ENCODE results near the gene MILR1. TPM values are rescaled to one million over a fixed set of nuclear protein-coding genes. Genes with fewer than 3 reads are reported as not detected.

MILR1 gene
- total RNA-seq, 1 donor from 2014 or later, result 3.4 TPM

DNA sequence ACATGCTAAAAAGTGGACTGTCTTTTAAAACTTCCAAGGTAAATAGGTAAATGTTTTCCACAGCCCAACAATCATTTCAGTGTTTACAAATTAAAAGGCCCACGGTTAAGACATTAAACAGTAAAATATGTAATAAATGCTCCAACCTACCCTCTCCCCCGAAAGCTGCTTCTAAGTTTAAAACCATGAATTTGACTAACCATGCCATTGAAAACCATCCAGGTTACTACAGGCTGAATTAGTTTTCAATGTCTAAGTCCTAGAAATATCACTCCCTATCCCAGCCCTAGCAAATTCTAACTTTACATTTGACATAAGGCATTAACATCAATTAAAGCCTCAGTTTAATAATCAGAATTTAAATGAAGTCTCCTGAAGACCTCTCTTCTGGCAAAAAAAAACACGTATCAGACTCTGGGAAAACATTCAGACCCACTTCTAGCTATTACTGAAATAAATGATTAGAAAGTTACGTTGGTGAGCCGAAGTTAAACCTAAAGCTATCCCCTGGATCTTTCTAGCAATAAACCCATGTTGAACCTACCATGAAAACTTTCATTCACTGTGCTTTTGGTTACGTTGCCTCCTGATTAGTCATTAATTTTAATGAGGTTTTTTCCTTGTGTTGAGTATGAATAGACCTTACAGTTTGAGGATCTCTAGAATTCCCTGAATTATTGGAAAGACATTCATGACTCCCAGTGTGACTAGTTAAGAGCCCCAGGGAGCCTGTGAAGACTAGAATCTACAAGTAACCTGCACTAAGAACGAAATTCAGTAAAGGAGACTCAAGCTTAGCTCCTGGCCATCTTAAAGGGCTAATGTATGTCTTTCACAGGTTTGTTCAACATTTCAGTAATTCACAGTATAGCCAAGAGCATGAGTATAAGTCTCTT lies 49.6 kb downstream of the MILR1 start:
- ATAC-seq (no peak), DNase-seq (no peak)
- intact Hi-C loops (cut with micrococcal nuclease), result no loop called here

DNA sequence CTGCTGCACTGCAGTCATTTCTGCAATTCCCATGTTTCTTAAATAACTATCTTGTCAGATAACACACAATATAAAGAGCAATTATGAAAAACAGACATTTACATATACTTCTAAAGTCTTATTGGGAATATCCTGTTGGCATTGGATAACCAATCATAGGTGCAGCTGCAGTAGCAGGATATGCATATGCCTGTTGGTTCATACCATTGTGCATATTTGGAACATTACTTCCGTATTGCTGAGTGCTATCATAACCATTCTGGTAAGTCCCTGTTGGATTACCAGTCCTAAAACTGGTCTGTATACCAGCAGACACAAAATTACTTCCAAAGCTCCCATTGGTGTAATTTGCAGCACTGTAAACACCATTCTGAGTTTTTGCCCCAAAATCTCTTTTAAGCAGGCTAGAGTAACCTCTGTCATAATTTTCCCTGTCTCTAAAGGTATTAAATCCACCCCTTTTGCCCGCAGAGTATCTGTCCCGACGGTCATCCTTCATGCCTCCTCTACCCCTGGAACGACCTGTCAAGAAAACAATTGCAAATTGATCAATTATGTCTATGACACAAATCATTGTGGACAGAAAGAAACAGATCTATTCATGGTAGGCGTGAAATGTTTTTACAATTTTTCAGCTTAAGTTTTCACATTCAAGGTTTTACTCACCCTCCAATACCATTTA lies 51.0 kb downstream of the MILR1 start:
- DNase-seq, result no peak
- ATAC-seq, result no peak
- intact Hi-C loops (cut with micrococcal nuclease), result no loop called here

DNA sequence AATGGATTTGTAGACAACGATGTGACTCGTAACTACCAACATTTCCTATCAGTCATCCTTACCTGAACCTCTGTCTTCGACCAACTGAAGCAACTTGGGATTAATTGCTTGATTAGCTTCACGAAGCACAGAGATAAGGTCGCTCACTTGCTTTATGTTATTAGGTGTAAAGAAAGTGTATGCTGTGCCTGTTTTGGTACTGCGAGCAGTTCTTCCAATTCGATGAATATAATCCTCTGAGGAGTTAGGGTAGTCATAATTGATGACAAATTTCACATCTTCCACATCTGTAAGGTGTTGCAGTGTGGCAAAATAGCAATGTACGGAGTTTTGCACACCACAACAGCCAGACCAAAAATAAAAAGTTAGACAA lies 51.6 kb downstream of the MILR1 start:
- ATAC-seq, result no peak
- intact Hi-C loops (cut with micrococcal nuclease), result no loop called here
- DNase-seq, result no peak

DNA sequence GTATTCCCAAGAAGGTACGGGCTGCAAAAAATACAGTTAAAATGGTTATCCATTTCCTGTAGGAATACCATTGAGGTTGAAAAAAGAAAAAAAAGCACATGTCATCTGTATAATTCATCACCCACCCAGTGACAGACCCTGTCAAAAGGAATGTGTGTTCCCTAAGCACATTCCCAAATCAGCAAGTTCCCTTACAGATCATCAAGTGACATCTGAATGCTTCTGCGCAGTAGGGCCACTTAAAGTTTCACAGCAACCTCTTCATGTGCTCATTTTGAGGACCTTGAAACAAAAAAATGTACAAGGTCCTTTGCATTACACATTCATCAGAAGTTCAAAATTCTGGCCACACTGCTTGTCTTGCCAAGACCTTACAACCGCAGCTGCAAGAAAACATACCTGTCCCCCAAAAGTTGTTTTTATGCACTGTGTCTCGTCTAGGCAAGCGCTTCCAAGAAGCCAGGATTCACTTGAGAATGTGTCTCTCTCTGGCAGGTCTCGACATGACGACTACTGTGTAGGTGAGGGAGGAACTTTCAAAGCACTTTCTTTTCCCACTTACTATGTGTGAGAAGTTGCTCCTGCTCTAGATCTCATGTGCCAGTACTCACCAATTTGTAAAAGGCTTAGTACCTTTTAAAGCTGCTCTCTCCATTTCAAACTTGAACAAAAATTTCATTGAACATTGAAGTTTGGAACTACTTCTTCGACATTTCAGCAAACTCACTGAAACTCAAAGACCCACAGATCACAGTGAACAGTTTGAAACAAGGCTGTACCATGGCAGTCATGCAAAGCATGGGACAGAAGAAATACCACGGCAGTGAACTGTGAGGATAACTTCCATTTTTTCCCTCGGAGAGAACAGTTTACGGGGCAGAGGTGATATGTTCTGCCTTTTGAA lies 52.2 kb downstream of the MILR1 start:
- intact Hi-C loops (cut with micrococcal nuclease), result no loop called here
- DNase-seq (no peak), ATAC-seq (no peak)

DNA sequence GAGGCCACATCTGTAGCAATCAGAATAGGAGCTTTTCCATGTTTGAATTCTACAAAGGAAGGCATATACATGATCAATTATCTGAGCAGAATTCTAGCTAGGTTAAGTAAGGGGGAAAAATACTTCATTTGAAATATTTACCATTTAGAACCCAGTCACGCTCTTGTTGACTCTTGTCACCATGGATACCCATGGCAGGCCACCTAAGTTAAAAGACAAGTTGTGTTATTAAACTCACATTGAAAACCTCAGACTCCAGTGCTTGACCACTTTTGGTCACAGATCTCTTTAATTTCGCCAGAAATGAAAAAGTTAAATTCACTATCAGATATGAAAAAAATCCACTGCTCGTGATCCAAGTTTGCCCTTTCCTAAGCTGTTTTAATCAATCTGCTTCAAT lies 53.1 kb downstream of the MILR1 start:
- DNase-seq (no peak), ATAC-seq (no peak)
- intact Hi-C loops (cut with micrococcal nuclease), result no loop called here

DNA sequence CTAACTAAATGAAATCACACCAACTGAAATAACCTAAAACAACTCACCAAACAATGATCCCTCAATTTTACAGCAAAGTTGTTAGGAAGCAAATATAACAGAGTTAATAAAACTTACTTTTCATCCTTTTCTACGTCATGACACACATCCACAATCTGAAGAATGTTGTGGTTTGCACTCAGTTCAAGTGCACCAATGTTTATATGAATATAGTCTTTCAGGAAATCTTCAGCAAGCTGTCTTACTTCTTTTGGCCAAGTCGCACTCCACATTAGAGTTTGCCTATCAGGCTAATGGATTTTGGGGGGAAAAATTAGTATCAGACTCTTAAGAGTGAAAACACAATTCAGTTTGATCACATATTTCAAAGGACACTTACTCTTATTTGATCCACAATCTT lies 53.9 kb downstream of the MILR1 start:
- DNase-seq (no peak), ATAC-seq (no peak)
- intact Hi-C loops (cut with micrococcal nuclease), result no loop called here

DNA sequence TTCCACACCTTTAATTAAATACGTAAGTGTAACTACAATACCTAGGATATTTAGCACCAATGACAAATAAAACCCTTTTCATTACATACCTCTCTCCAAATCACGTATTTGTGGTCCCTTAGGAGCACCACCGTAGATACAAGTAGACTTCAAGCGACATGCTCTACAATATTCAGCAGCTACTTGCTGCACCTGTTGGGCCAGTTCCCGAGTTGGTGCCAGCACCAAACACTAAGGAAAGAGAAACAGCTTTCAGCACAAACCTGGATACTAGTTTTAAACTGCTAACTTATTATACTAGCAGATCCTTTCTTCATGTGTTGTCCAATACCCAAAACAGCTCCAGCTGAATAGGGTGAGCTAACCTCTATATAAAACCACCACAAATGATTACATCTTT lies 54.4 kb downstream of the MILR1 start:
- ATAC-seq, result no peak
- intact Hi-C loops (cut with micrococcal nuclease), result no loop called here
- DNase-seq, result no peak

DNA sequence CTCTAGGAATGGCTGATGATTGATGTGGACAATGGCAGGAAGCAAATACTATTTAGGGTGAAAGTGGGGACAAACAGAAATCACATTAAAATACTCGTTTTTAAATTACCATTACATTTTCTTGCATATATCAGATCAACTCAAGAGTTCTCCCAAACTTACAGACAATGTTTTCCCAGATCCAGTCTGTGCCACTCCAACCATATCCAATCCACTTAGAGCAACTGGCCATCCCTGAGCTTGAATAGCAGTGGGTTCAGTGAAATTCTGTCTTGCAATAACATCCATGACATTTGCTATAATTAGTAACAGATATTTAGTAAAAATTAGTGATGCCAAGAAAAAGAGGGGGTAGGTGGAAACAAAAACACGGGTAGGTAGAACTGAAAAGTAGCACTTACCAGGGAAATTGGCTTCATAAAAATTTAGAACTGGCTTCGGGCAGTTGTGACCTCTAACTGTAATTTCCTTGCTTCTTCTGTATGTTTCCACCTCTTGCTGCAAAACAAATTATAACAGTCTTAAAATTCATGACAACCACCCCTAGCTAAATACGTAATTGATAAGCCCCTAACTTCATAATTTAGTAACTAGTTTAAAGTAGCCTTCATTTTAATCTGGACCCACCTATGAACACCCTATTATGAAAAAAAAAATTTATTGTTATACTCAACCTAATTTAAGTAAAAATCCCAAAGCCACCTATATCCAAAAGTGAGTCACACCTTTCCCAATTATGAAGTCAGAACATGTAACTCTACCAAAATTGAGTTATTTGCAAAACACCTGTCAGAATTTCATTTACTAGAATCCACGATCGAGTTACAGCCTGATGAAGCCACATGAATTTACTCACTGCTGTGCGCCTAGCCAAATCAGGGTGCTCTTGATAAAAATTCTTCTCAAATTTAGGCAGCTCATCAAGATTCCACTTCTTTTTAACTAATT lies 55.2 kb downstream of the MILR1 start:
- intact Hi-C loops (cut with micrococcal nuclease), result no loop called here
- ATAC-seq (no peak), DNase-seq (no peak)

DNA sequence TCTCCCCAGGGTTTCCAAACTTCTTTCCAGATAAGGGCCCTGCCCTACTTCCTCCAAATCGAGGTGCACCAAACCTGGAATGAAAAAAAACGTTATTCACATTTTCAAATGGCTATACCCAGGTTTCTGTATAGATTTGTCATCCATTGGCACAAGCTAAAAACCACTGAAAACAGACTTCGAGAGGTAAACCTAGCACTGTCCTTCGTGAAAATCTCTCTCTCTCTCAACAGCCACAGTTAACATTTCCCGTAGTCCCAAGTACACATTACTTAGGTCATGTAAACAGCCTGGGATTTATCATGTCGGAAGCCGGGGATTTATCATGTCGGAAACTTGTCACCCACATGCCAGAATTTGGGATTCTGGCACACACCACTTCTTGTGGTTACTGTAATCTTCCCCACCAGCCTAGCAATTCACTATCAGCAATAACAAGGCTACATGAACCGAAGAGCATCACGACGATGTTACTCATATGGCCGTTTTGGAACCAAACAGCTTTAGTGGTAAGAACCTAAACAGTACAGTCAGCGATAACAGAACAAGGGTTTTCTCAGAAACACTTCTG lies 55.9 kb downstream of the MILR1 start:
- ATAC-seq (no peak), DNase-seq (no peak)
- intact Hi-C loops (cut with micrococcal nuclease), result no loop called here

DNA sequence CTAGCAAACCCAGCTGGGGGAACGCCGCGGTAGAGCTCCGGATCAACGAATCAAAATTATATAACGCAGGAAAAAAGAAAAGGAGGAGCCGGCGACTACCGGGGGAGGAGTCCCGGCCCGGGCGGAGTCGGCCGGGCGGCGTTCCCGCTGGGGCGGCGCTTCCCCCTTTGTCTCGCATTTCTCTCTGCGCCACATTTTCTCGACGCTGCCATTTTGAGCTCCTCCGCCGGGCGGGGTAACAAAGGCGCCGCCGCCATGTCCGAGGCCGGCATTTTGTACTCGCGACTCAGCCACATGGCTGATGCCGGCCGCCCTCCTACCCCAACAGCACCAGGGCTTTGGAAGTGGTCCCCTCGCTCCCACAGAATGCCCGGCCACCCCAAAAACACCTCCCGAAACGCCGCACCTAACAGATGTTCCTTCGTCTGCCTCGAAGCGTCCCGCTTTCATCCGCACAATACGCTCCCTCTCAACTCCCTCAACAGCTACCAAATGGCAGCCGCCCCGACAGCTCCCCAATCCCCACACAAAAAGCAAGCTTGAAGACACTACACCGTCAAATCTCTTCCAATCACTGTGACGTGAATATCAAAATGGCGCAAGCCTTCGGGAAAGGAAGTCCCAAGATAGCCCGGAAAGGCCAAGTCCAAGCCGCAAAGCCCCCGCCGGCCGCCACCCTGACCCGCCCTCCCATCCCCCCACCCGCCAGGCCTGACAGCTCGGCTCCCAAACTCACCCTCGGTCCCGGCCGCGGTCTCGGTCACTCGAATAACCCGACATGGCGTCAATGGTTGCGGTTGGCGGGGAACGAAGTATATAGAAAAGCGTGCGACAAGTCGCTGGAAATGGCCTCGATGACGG lies 56.7 kb downstream of the MILR1 start:
- DNase-seq (peak; percentile 95), ATAC-seq (peak; percentile 75)
- intact Hi-C loops (cut with micrococcal nuclease), result no loop called here

DNA sequence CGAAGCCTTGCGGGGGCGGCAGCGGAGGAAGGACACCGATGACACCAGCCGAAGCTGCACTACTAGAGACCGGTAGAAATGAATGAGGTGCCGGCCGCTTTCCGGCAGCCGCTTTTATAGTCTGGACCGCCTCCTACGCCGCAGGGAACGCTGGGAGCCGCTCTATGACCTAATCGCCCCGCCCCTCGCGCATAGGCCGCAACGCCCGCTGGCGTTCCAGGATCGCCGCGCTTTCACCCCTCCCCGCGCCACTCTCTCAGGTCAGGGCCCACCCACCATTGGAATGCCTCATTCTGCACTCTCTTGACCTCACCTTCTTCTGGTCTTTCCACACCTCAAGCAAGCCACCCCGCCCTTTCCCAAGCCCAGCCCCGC lies 57.3 kb downstream of the MILR1 start, which contains the start of gene DDX5:
Gene DDX5, minus strand, starts transcription at position 89 of the 375 bp plus-strand sequence. CDS start 170 bp downstream, outside the sequence.
- DNase-seq (peak; percentile 98), ATAC-seq (peak; percentile 84)
- intact Hi-C loops (cut with micrococcal nuclease), result no loop called here

DNA sequence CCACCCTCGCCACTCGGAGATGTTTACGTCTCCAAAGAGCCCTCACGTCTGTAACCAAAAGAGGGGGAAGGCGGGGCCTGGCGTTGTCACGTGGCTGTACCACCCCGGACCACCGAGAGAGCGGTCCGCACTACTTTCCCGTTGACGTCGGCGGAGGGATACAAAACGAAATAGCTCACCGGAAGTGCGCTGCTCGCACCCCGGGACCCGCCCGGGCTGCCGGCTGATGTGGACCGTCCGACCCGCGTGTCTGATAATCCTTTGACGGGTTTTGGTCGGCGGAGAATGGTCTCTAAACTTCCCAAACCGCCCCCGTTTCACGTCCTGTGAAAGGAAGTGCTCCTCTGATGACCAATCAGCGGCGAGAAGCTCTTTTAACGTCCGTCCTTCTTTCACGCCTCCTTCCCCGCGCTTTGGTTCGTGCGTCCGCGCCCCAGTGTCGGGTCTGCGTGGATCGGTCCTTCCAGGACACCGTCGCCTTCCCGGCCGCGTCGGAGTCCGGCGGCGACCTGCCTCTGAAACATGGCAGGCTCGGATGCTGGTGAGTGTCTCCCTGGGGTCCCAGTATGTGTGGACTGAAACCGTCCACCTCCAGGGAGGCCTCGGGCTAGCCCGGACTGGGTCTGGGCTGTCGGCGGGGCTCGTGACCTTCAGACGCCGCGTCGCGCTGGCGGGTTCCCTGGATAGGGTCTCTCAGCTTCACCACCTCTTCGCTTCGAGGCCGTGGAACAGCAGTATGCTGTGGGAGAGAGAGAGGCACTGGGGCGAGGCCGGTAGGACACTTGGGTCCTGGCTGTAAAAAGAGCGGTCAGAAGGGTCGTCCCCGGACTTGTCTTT lies 57.9 kb downstream of the MILR1 start, which contains the start of gene CEP95:
Gene CEP95, plus strand, starts transcription at position 402 of the 837 bp plus-strand sequence. Its CDS starts 121 bp downstream, at position 523.
- intact Hi-C loops (cut with micrococcal nuclease), result no loop called here
- ATAC-seq (peak; percentile 84), DNase-seq (peak; percentile 95)

DNA sequence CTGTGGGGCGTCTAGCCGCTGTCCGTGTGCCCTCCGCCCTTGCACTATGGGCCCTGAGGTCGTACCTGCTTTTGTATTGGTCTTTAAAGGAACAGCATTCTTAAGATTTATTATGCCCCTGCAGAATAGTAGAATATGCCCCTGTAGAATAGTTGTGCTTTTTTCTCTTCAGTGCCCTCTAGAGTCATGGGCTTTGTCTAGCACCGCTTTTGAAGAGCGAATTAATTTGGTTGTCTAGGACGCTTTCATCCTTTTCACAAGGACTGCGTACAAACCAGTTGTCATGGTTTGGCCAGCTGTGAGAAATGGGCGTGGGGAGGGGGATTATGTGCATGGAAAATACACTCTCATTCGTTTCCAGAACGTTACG lies 58.5 kb downstream of the MILR1 start:
- intact Hi-C loops (cut with micrococcal nuclease), result no loop called here
- DNase-seq, result no peak
- ATAC-seq, result peak; percentile 29

DNA sequence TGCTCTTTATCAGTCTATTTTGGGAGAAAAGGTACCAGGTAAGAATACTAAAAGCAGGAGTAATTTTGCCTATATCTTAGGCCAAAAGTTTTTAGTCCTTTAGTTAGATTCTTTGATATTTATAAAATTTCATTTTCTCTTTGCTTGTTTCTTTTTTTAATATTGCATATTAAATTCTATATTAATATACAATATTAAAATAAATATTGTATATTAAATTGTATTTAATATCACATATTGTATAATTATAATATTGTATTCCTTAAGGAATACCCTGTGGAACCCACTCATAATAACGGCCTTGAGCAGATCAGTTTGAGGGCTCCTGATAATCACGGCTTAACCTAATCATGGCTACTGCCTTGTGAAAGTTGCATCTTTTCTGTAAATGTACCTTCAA lies 59.8 kb downstream of the MILR1 start:
- ATAC-seq (no peak), DNase-seq (no peak)
- intact Hi-C loops (cut with micrococcal nuclease), result no loop called here

DNA sequence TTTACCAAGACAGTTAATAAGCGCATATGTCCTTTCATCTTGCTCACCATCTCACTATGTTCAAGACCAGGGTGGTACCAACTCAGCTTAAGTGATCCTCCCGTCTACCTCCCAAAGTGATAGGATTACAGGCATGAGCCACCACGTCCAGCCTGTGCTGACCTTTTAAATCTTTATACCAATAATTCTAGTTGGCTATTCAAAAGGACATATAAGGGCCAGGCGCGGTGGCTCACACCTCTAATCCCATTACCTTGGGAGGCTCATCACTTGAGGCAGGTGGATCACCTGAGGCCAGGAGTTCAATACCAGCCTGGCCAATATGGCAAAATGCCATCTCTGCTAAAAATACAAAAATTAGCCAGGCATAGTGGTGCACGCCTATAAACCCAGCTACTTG lies 60.3 kb downstream of the MILR1 start:
- ATAC-seq (no peak), DNase-seq (no peak)
- intact Hi-C loops (cut with micrococcal nuclease), result no loop called here

DNA sequence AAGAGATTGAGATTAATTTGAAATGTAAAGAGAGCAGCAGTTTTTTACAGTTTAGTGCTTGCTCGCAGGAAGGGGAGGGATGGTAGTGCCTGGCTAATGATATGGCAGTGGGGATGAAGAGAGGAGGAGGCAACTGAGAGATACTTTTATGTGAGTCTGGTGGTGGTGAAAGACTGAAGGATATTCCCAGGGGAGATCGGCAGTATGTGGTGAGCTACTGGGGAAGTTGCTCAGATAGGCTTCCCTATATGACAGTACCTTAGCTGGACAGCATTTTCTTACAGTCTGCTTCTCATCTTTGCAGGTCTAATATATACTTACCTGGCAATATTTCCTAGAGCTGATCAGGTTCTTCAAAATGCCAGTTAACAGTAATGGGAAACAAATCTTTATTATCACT lies 66.5 kb downstream of the MILR1 start:
- DNase-seq, result no peak
- no peak for ATAC-seq
- intact Hi-C loops (cut with micrococcal nuclease), result no loop called here

Measured in left ventricle myocardium superior (tissue), 1 donor.